Mesenchymal stem cell (in vitro differentiated cells and primary cell): ENCODE results near the gene ZFHX3.

Experiments
- DNase-seq: peaks from one replicate; pipeline ENCODE4 v3.0.0-alpha.2; 2013
- H2AFZ ChIP-seq: one replicate; pipeline ENCODE4 v1.6.1; 2013; ENCODE audit warnings: low read depth, mild to moderate bottlenecking, control low read depth, inconsistent platforms, low read length, moderate library complexity
- H2AK5ac ChIP-seq: 2 replicates; pipeline ENCODE4 v1.6.1; 2013; ENCODE audit warnings: low read length, moderate library complexity, mild to moderate bottlenecking, inconsistent platforms; ENCODE audit not compliant: severe bottlenecking
- H2BK120ac ChIP-seq: one replicate; pipeline ENCODE4 v1.6.1; 2013; ENCODE audit warnings: low read depth, mild to moderate bottlenecking, inconsistent platforms, low read length, moderate library complexity
- H2BK12ac ChIP-seq, 2 experiments: one replicate each; pipeline ENCODE4 v1.6.1; 2013; ENCODE audit warnings: inconsistent platforms in 2 of 2, low read length in 2 of 2, mild to moderate bottlenecking in 2 of 2, moderate library complexity in 2 of 2, control low read depth in 1 of 2
- H2BK15ac ChIP-seq: one replicate; pipeline ENCODE4 v1.6.1; 2013; ENCODE audit warnings: mild to moderate bottlenecking, low read depth, inconsistent platforms; ENCODE audit not compliant: poor library complexity, severe bottlenecking
- H2BK5ac ChIP-seq: 2 replicates; pipeline ENCODE4 v1.6.1; 2013; ENCODE audit warnings: low read depth, mild to moderate bottlenecking, low read length, control low read depth, inconsistent platforms; ENCODE audit not compliant: poor library complexity, severe bottlenecking
- H3K14ac ChIP-seq, 2 experiments: one replicate each; pipeline ENCODE4 v1.6.1; 2013; ENCODE audit warnings: inconsistent platforms in 2 of 2, low read length in 2 of 2, control low read depth in 1 of 2, mild to moderate bottlenecking in 1 of 2, moderate library complexity in 1 of 2
- H3K18ac ChIP-seq, 2 experiments: one replicate each; pipeline ENCODE4 v1.6.1; 2013; ENCODE audit warnings: inconsistent platforms in 2 of 2, low read length in 2 of 2, control low read depth in 1 of 2, low read depth in 1 of 2, mild to moderate bottlenecking in 1 of 2
- H3K23ac ChIP-seq, 2 experiments: one replicate each; pipeline ENCODE4 v1.6.1; 2013; ENCODE audit warnings: inconsistent platforms in 2 of 2, low read length in 2 of 2, mild to moderate bottlenecking in 2 of 2, moderate library complexity in 2 of 2, control low read depth in 1 of 2
- H3K27ac ChIP-seq: 2 replicates; pipeline ENCODE4 v1.5.1; 2013; ENCODE audit warnings: mild to moderate bottlenecking, moderate library complexity, low read length, control low read depth, inconsistent platforms; ENCODE audit not compliant: poor library complexity, severe bottlenecking
- H3K27me3 ChIP-seq, 2 experiments: 2 replicates each; pipeline versions ENCODE4 v1.6.1 to v1.7.0; 2013; ENCODE audit warnings: low read length in 2 of 2, mild to moderate bottlenecking in 2 of 2, moderate library complexity in 2 of 2, control low read depth in 1 of 2, inconsistent platforms in 1 of 2; ENCODE audit not compliant: control insufficient read depth in 1 of 2, insufficient read depth in 1 of 2
- H3K36me3 ChIP-seq, 2 experiments: 2 replicates each; pipeline versions ENCODE4 v1.6.1 to v1.7.0; 2013; ENCODE audit warnings: low read length in 2 of 2, control low read depth in 1 of 2, inconsistent platforms in 1 of 2, low read depth in 1 of 2, mild to moderate bottlenecking in 1 of 2; ENCODE audit not compliant: insufficient read depth in 2 of 2, control insufficient read depth in 1 of 2
- H3K4ac ChIP-seq, 2 experiments: one replicate each; pipeline ENCODE4 v1.6.1; 2013; ENCODE audit warnings: inconsistent platforms in 2 of 2, low read length in 2 of 2, mild to moderate bottlenecking in 2 of 2, moderate library complexity in 2 of 2, control low read depth in 1 of 2, low read depth in 1 of 2
- H3K4me1 ChIP-seq: 2 replicates; pipeline ENCODE4 v1.6.1; 2013; ENCODE audit warnings: low read depth, low read length, control low read depth; ENCODE audit not compliant: control insufficient read depth, insufficient read depth
- H3K4me2 ChIP-seq: 2 replicates; pipeline ENCODE4 v1.6.1; 2013; ENCODE audit warnings: low read length, mild to moderate bottlenecking, inconsistent platforms; ENCODE audit not compliant: poor library complexity, severe bottlenecking
- H3K4me3 ChIP-seq, 2 experiments: 2 replicates each; pipeline versions ENCODE4 v1.5.1 to v1.7.0; 2013; ENCODE audit warnings: low read length in 2 of 2, mild to moderate bottlenecking in 2 of 2, control low read depth in 1 of 2, low read depth in 1 of 2; ENCODE audit not compliant: insufficient read depth in 1 of 2
- H3K79me1 ChIP-seq: replicated peaks from 2 replicates; pipeline ENCODE4 v1.6.1; 2013; ENCODE audit warnings: mild to moderate bottlenecking, control low read depth, low read length, inconsistent platforms; ENCODE audit not compliant: poor library complexity, severe bottlenecking
- H3K9ac ChIP-seq: 2 replicates; pipeline ENCODE4 v1.7.0; 2013; ENCODE audit warnings: mild to moderate bottlenecking, low read length, moderate library complexity
- H3K9me3 ChIP-seq: 2 replicates; pipeline ENCODE4 v1.7.0; 2013; ENCODE audit warnings: mild to moderate bottlenecking, low read length; ENCODE audit not compliant: control insufficient read depth
- H4K8ac ChIP-seq: one replicate; pipeline ENCODE4 v1.6.1; 2013; ENCODE audit warnings: inconsistent platforms, mild to moderate bottlenecking, low read length, moderate library complexity
- H4K91ac ChIP-seq: one replicate; pipeline ENCODE4 v1.6.1; 2013; ENCODE audit warnings: mild to moderate bottlenecking, low read length, inconsistent platforms
- whole genome bisulfite sequencing: methylation state at CpG from one replicate; pipeline ENCODE4 v1.1.7; 2013; ENCODE audit warnings: mixed read lengths; 5-methylcytosine and 5-hydroxymethylcytosine counted together

Gene ZFHX3

GRCh38 chr16:73094371-73094770, 46.4 kb upstream of the ZFHX3 start:
- Histone ChIP-seq H3K4me1 (peaks cover 3% of the 10 kb centered on the region), H3K9me3 (no peaks in the 10 kb centered on the region), H3K9ac (no peak overlapping the region), H3K18ac (no peak overlapping the region), H3K36me3 (no peaks in the 10 kb centered on the region), H3K23ac (no peak overlapping the region), H2BK5ac (no peak overlapping the region), H3K4me2 (no peak overlapping the region), H3K27me3 (peaks cover 0 to 11% of the 10 kb centered on the region in 2 experiments), H3K4me3 (no peak overlapping the region), H2BK15ac (no peak overlapping the region), H4K91ac (no peak overlapping the region), H3K79me1 (no peaks in the 10 kb centered on the region), H3K27ac (no peak overlapping the region), H2BK12ac (no peak overlapping the region), H2AK5ac (no peak overlapping the region), H2BK120ac (no peak overlapping the region), H4K8ac (no peak overlapping the region), H3K4ac (no peak overlapping the region), H3K14ac (no peak overlapping the region), H2AFZ (no peak overlapping the region)
- DNase-seq = no peak
- WGBS = 100% methylated on average over 5 of the region's 6 CpGs

GRCh38 chr16:73093146-73094144, 45.5 kb upstream of the ZFHX3 start:
- H3K36me3 ChIP-seq = no peaks in the 10 kb centered on the region
- H3K4ac ChIP-seq = no peak overlapping the region
- WGBS = 91% methylated on average over 30 of the region's 32 CpGs
- H3K14ac ChIP-seq = no peak overlapping the region
- no peak overlapping the region for H3K23ac ChIP-seq
- no peak overlapping the region for H2BK120ac ChIP-seq
- no peak overlapping the region for H3K4me2 ChIP-seq
- H3K79me1 ChIP-seq = no peaks in the 10 kb centered on the region
- H3K9ac ChIP-seq = no peak overlapping the region
- H3K27me3 ChIP-seq = peaks cover 0 to 11% of the 10 kb centered on the region in 2 experiments
- no peak overlapping the region for H2BK12ac ChIP-seq
- H2AK5ac ChIP-seq = no peak overlapping the region
- no peak overlapping the region for H2BK15ac ChIP-seq
- H3K18ac ChIP-seq = no peak overlapping the region
- H4K8ac ChIP-seq = no peak overlapping the region
- no peak overlapping the region for H3K4me3 ChIP-seq
- no peaks in the 10 kb centered on the region for H3K9me3 ChIP-seq
- no peak for DNase-seq
- H2AFZ ChIP-seq = no peak overlapping the region
- H2BK5ac ChIP-seq = no peak overlapping the region
- H3K4me1 ChIP-seq = peaks cover 3% of the 10 kb centered on the region
- no peak overlapping the region for H4K91ac ChIP-seq
- H3K27ac ChIP-seq = no peak overlapping the region

GRCh38 chr16:73092236-73092781, 44.4 kb upstream of the ZFHX3 start:
- H3K18ac ChIP-seq = no peak overlapping the region
- H4K91ac ChIP-seq = no peak overlapping the region
- no peak overlapping the region for H3K27ac ChIP-seq
- H2AFZ ChIP-seq = no peak overlapping the region
- no peaks in the 10 kb centered on the region for H3K9me3 ChIP-seq
- no peak overlapping the region for H3K4me3 ChIP-seq
- H4K8ac ChIP-seq = no peak overlapping the region
- peaks cover 0 to 11% of the 10 kb centered on the region in 2 experiments for H3K27me3 ChIP-seq
- H3K4ac ChIP-seq = no peak overlapping the region
- no peak overlapping the region for H2BK12ac ChIP-seq
- H3K4me1 ChIP-seq = peaks cover 3% of the 10 kb centered on the region
- no peak overlapping the region for H3K4me2 ChIP-seq
- no peak for DNase-seq
- no peak overlapping the region for H2BK120ac ChIP-seq
- H3K9ac ChIP-seq = no peak overlapping the region
- WGBS = 85% methylated on average over 16 of the region's 16 CpGs
- no peak overlapping the region for H3K23ac ChIP-seq
- no peaks in the 10 kb centered on the region for H3K36me3 ChIP-seq
- H2BK5ac ChIP-seq = no peak overlapping the region
- no peak overlapping the region for H2BK15ac ChIP-seq
- no peaks in the 10 kb centered on the region for H3K79me1 ChIP-seq
- H2AK5ac ChIP-seq = no peak overlapping the region
- no peak overlapping the region for H3K14ac ChIP-seq

- Histone ChIP-seq H2AK5ac (no peak overlapping the region), H2BK120ac (no peak overlapping the region), H3K14ac (no peak overlapping the region), H3K18ac (no peak overlapping the region), H4K8ac (no peak overlapping the region), H3K27ac (no peak overlapping the region), H3K4ac (no peak overlapping the region), H3K23ac (no peak overlapping the region), H3K36me3 (no peaks in the 10 kb centered on the region), H2BK5ac (no peak overlapping the region), H4K91ac (peak overlapping the region; percentile 41), H3K27me3 (peaks cover 0 to 7% of the 10 kb centered on the region in 2 experiments), H3K4me1 (peaks cover 3% of the 10 kb centered on the region), H3K9ac (no peak overlapping the region), H3K79me1 (no peaks in the 10 kb centered on the region), H2AFZ (no peak overlapping the region), H3K4me2 (no peak overlapping the region), H2BK15ac (no peak overlapping the region), H3K4me3 (no peak overlapping the region), H2BK12ac (no peak overlapping the region), H3K9me3 (no peaks in the 10 kb centered on the region)
- DNase-seq = no peak
- 93% methylated on average over 8 of the region's 8 CpGs for WGBS
These were observed 43.2 kb upstream of the ZFHX3 start for GRCh38 chr16:73091174-73091573.
